Right cardiac atrium (tissue), 5 donors: ENCODE results near the gene GDAP1L1. TPM values are rescaled to one million over a fixed set of nuclear protein-coding genes. Genes with fewer than 3 reads are reported as not detected.
"Not testable (repeated sequence)": the region's sequence is repeated elsewhere in the genome, so short reads cannot be mapped to it uniquely, and the experiment has no call there.

ENCODE experiments used
- ATAC-seq, 2 donors: fragments of 200-7000 bp; cut with Tn5 transposase; one replicate each; pipeline versions ENCODE4 v1.8.0 to v1.9.1; 2020; ENCODE audit warnings: moderate library complexity in 2 of 2, mild to moderate bottlenecking in 1 of 2
- DNase-seq, 3 donors: peaks; one replicate each; pipeline ENCODE4 v3.0.0-alpha.2; 2020
- H3K27ac ChIP-seq: one replicate; pipeline ENCODE4 v1.5.1; 2013; ENCODE audit warnings: mild to moderate bottlenecking, low read length, control low read depth, moderate library complexity
- H3K27me3 ChIP-seq: one replicate; pipeline ENCODE4 v1.6.1; 2013; ENCODE audit not compliant: control insufficient read depth, insufficient read depth
- H3K4me1 ChIP-seq: one replicate; pipeline ENCODE4 v1.6.1; 2013; ENCODE audit warnings: low read length; ENCODE audit not compliant: control insufficient read depth, insufficient read depth
- H3K4me3 ChIP-seq: one replicate; pipeline ENCODE4 v1.5.1; 2013; ENCODE audit warnings: low read length, control low read depth
- H3K9me3 ChIP-seq: one replicate; pipeline ENCODE4 v1.6.1; 2013; ENCODE audit warnings: low read length; ENCODE audit not compliant: control insufficient read depth
- WGBS: extraction: QIAGEN DNeasy Blood & Tissue Kit; methylation state at CpG from one replicate; pipeline ENCODE4 v1.1.7; 2013; 5-methylcytosine and 5-hydroxymethylcytosine counted together
- intact Hi-C, 4 donors: fragments of 100-400 bp; cut with DNase I; formaldehyde crosslinking; loops; one replicate each; pipeline versions ENCODE4 v1.11.0 to v1.14.0; 2022 to 2023
- polyA plus RNA-seq: library from polyadenylated mRNA; stranded (reverse); fragments of 200-250 nt; gene quantifications from one replicate; pipeline ENCODE4 v1.2.3, GENCODE V29; 2013
- total RNA-seq, 4 donors: library from RNA; stranded (reverse); fragmentation: NEBNext Ultra II Directional; extraction: Animal tissue kit (Norgen Biotek cat#: 25700); gene quantifications; one replicate each; pipeline ENCODE4 v1.2.1, GENCODE V29; 2021
- donor health status: healthy with polysubstance abuse.
- donor health status: DM: no; HTN: yes; CAD: no.
- donor health status: DM: no; HTN: no; CAD: no.
- donor health status: DM: no; HTN: yes; CAD: no; lungs with severe emphysema.
- donor health status: DM: yes; HTN: yes; CAD: no.

Gene GDAP1L1
- total and polyA plus RNA-seq, 5 donors = 0.17 to 2.8 (median 0.68) TPM

DNA sequence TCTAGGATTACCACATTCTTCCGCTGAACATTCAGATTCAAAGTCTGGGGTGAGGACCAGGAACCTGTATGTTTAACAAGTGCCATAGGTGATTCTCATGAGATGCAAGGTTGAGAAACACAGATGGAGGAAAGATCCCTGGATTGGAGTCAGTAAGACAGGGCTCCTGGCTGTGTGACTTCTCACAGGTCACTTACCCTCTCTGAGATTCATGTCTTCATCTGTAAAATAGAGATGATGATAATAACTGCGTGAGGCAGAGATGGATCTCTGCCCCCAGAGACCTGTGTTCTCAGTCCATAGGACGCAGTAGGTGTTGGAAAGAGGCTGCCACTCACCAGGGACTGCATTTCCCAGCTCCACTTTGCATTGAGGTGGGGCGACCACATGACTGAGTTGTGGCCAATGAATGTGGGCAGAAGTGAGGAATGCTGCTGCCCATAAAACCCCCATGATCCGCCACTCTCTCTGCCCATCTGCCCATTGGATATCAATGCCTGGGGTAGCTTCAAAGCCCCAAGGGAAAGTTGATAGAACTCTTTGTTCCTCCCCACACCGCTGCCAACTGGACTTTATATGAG is 13.6 kb upstream of the GDAP1L1 start:
- no peak overlapping the region for H3K27ac ChIP-seq
- no peaks in the 10 kb centered on the region for H3K9me3 ChIP-seq
- peaks cover 2% of the 10 kb centered on the region for H3K4me1 ChIP-seq
- H3K4me3 ChIP-seq = no peak overlapping the region
- intact Hi-C loops = no loop called here
- 91% methylated on average over 6 of the region's 6 CpGs for WGBS
- DNase-seq (no peak), ATAC-seq (no peak)
- no peaks in the 10 kb centered on the region for H3K27me3 ChIP-seq

DNA sequence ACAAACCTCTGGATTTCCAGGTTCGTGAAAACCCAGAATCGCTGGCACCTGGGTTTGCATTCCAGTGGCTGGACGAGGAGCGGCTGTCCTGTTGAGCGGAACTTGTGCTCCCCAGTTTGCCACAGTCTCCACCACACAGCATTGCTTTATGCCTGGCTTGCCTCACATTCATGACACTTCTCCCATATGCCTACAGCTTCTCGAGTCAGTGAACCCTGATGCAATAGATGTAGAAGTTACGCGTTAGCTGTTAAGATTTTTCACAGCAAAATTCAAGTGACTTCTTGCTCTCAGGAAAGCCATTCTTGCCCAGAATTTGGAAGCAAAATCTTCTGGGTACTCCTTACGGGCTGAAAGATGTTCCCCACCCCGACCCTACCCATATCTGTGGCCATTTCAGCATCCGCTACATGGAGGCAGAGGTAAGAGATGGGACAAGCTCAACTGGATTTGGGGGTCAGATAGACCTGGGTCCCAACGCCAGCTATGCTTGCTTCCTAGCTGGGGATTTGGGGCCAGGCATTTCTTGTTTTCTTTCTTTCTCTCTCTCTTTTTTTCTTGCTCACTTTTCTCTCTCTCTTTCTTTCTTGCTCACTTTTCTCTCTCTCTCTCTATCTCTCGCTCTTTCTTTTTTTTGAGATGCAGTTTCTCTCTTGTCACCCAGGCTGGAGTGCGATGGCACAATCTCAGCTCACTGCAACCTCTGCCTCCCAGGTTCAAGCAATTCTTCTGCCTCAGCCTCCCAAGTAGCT is 12.4 kb upstream of the GDAP1L1 start:
- intact Hi-C loops = no loop called here
- no peaks in the 10 kb centered on the region for H3K27me3 ChIP-seq
- 87% methylated on average over 14 of the region's 14 CpGs for WGBS
- no peak overlapping the region for H3K27ac ChIP-seq
- H3K4me3 ChIP-seq = no peak overlapping the region
- peaks cover 2% of the 10 kb centered on the region for H3K4me1 ChIP-seq
- H3K9me3 ChIP-seq = no peaks in the 10 kb centered on the region
- no peak for ATAC-seq
- no peak for DNase-seq

DNA sequence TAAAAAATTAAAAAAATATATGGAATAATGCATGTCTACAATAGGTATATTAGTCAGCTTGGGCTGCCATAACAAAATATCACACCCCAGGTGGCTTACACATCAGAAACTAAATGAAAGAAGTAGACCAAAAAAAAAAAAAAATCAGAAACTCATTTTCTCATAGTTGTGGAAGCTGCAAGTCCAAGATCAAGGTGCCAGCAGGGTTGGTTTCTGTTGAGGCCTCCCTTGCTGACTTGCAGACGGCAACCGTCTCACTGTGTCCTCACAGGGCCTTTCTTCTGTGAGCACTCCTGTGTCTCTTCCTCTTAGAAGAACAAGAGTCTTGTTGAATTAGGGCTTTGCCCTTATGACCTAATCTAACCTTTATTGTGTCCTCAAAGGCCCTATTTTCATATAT is 11.4 kb upstream of the GDAP1L1 start:
- Histone ChIP-seq H3K27ac (no peak overlapping the region), H3K4me1 (peaks cover 2% of the 10 kb centered on the region), H3K4me3 (no peak overlapping the region), H3K9me3 (no peaks in the 10 kb centered on the region), H3K27me3 (no peaks in the 10 kb centered on the region)
- DNase-seq (no peak), ATAC-seq (no peak)
- intact Hi-C loops = no loop called here
- 98% methylated on average over 2 of the region's 2 CpGs for WGBS

- H3K27ac ChIP-seq, DNase-seq, ATAC-seq, H3K4me3 ChIP-seq, H3K9me3 ChIP-seq, H3K4me1 ChIP-seq, H3K27me3 ChIP-seq, intact Hi-C loops: not testable (repeated sequence)
- 87% methylated on average over 2 of the region's 2 CpGs for WGBS
These were observed 10.3 kb upstream of the GDAP1L1 start for GRCh38 chr20:44236840-44237239.

DNA sequence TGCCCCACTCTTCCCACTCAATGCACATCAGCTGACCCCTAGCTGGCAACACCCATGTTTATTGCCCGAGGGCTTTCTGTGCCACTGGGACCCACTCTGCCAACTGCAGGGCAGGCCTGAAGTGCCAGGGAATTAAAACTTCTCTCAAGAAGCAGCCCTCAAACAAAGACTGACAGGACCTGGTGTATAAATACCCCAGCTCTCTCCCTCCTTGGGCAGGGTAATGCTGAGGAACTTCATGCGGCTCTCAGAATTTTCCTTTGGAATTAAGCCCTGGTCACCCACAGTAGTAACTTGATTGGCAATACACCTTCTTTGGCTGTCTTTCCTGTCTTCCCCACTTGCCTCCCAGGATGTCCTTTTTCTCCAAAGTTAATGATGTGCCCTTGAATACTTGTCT is 5.3 kb upstream of the GDAP1L1 start:
- 96% methylated on average over 2 of the region's 2 CpGs for WGBS
- no peak for ATAC-seq
- H3K4me1 ChIP-seq = no peaks in the 10 kb centered on the region
- DNase-seq = no peak
- no peak overlapping the region for H3K4me3 ChIP-seq
- H3K27me3 ChIP-seq = no peaks in the 10 kb centered on the region
- H3K27ac ChIP-seq = no peak overlapping the region
- no peaks in the 10 kb centered on the region for H3K9me3 ChIP-seq
- intact Hi-C loops = no loop called here

GRCh38 chr20:44245977-44246376 is 1.1 kb upstream of the GDAP1L1 start:
- no peak for DNase-seq
- Histone ChIP-seq H3K4me1 (no peaks in the 10 kb centered on the region), H3K27ac (no peak overlapping the region), H3K4me3 (no peak overlapping the region), H3K9me3 (no peaks in the 10 kb centered on the region), H3K27me3 (no peaks in the 10 kb centered on the region)
- ATAC-seq = no peak
- intact Hi-C loops = no loop called here
- WGBS = 60% methylated on average over 4 of the region's 4 CpGs

DNA sequence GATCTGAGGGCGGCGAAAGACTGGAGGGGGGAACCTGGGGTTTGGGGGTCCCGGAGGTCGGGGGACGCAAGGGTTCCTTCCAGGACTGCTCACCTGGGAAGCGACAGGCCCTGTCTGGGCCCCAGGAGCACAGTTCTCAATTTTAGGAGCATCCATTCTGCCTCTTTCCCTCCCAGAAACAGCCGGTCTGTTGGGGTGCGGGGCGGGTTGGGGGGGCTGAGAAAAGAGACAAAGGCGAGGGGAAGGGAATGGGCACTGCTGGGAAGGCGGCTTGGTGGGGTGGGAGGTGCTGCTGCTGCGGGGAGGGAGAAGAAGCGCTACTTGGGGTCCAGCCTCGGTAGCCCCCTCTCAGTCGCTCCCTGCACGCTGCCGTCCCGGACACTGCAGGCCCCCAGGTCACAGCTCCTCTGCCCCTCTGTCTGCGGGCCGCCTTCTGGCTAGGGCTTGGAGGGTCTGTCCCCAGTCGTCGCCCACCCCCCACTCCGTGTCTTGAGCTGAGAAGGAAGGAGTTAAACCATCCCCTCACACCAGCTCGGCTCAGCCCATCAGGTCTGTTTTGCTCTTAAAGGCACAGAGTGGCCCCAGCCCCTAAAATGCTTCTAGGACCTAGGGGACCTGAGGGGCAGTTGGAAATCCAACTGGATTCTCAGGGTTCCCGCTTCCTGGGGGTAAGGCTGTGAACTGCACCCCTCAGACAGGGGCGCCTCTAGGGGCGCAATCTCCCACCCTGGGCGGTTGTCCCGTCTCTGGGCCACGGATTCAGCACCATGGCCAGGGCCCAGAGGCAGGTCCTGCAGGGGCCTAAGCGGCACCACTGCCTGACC is 690 bp downstream of the GDAP1L1 start:
- ATAC-seq = peak; percentile 73 to 75
- DNase-seq = peak; percentile 46 to 77 (median 75)
- 4% methylated on average over 31 of the region's 31 CpGs for WGBS
- no peak overlapping the region for H3K27ac ChIP-seq
- no peaks in the 10 kb centered on the region for H3K27me3 ChIP-seq
- no peaks in the 10 kb centered on the region for H3K9me3 ChIP-seq
- peak overlapping the region; percentile 45 for H3K4me3 ChIP-seq
- intact Hi-C loops = no loop called here
- H3K4me1 ChIP-seq = no peaks in the 10 kb centered on the region

- no peak for DNase-seq
- no peak for ATAC-seq
- Histone ChIP-seq H3K27me3 (no peaks in the 10 kb centered on the region), H3K27ac (no peak overlapping the region), H3K4me1 (no peaks in the 10 kb centered on the region), H3K4me3 (no peak overlapping the region), H3K9me3 (no peaks in the 10 kb centered on the region)
- intact Hi-C loops = no loop called here
- WGBS = 47% methylated on average over 3 of the region's 3 CpGs
These were observed 1.3 kb downstream of the GDAP1L1 start for GRCh38 chr20:44248410-44248759.

GRCh38 chr20:44251284-44251683 is 4.2 kb downstream of the GDAP1L1 start:
- no peaks in the 10 kb centered on the region for H3K9me3 ChIP-seq
- no peak overlapping the region for H3K4me3 ChIP-seq
- intact Hi-C loops = no loop called here
- ATAC-seq (no peak), DNase-seq (no peak)
- no peak overlapping the region for H3K27ac ChIP-seq
- WGBS = 65% methylated on average over 4 of the region's 4 CpGs
- H3K4me1 ChIP-seq = no peaks in the 10 kb centered on the region
- H3K27me3 ChIP-seq = no peaks in the 10 kb centered on the region

GRCh38 chr20:44253528-44253927 is 6.4 kb downstream of the GDAP1L1 start:
- Histone ChIP-seq H3K27me3 (no peaks in the 10 kb centered on the region), H3K9me3 (no peaks in the 10 kb centered on the region), H3K4me3 (no peak overlapping the region), H3K4me1 (no peaks in the 10 kb centered on the region), H3K27ac (no peak overlapping the region)
- intact Hi-C loops = no loop called here
- ATAC-seq = no peak
- 64% methylated on average over 3 of the region's 3 CpGs for WGBS
- no peak for DNase-seq

- 86% methylated on average over 8 of the region's 8 CpGs for WGBS
- ATAC-seq = no peak
- no peaks in the 10 kb centered on the region for H3K4me1 ChIP-seq
These were observed 7.0 kb downstream of the GDAP1L1 start for GRCh38 chr20:44254073-44254472.

More at GRCh38 chr20:44254073-44254472, 7.0 kb downstream of the GDAP1L1 start:
- no peaks in the 10 kb centered on the region for H3K9me3 ChIP-seq
- intact Hi-C loops = no loop called here
- no peak for DNase-seq
- no peaks in the 10 kb centered on the region for H3K27me3 ChIP-seq
- no peak overlapping the region for H3K27ac ChIP-seq
- H3K4me3 ChIP-seq = no peak overlapping the region
